Psoas muscle (tissue), 8 donors: Measurements from ENCODE around the gene OR52L1. TPM values are rescaled to one million over a fixed set of nuclear protein-coding genes. Genes with fewer than 3 reads are reported as not detected.

Experiments
- ATAC-seq, 4 donors: fragments of 200-7000 bp; cut with Tn5 transposase; one replicate each; pipeline ENCODE4 v1.9.1; 2020; ENCODE audit warnings: moderate library complexity in 3 of 4, mild to moderate bottlenecking in 2 of 4
- DNase-seq, 2 donors: peaks; one replicate each; pipeline ENCODE4 v3.0.0-alpha.2; 2020
- H3K27ac ChIP-seq: fragments of 200-600 bp; one replicate; pipeline ENCODE4 v1.8.0; 2022
- H3K27me3 ChIP-seq, 3 donors: fragments of 200-600 bp in 1 of 3; one replicate each; pipeline versions ENCODE4 v1.6.1 to v1.8.0; 2013 to 2022; ENCODE audit warnings: low read length in 2 of 3, mild to moderate bottlenecking in 2 of 3, moderate library complexity in 1 of 3; ENCODE audit not compliant: insufficient read depth in 3 of 3
- H3K36me3 ChIP-seq, 2 donors: fragments of 200-600 bp in 1 of 2; one replicate each; pipeline versions ENCODE4 v1.6.1 to v1.8.0; 2013 to 2022; ENCODE audit warnings: low read depth in 1 of 2, mild to moderate bottlenecking in 1 of 2, moderate library complexity in 1 of 2; ENCODE audit not compliant: insufficient read depth in 1 of 2
- H3K4me1 ChIP-seq: fragments of 200-600 bp; one replicate; pipeline ENCODE4 v1.8.0; 2022
- H3K4me3 ChIP-seq: fragments of 200-600 bp; one replicate; pipeline ENCODE4 v1.8.0; 2022; ENCODE audit warnings: mild to moderate bottlenecking
- H3K9me3 ChIP-seq: fragments of 200-600 bp; one replicate; pipeline ENCODE4 v1.8.0; 2022
- WGBS, 3 donors: extraction: QIAGEN DNeasy Blood & Tissue Kit; methylation state at CpG; one replicate each; pipeline versions ENCODE4 v1.1.6 to v1.1.7; 2013; 5-methylcytosine and 5-hydroxymethylcytosine counted together
- intact Hi-C, 2 donors: fragments of 100-400 bp; cut with DNase I; formaldehyde crosslinking; loops; one replicate each; pipeline versions ENCODE4 v1.11.0 to v1.14.2; 2022
- polyA plus RNA-seq, 3 donors: library from polyadenylated mRNA; stranded (reverse); fragments of 200-250 nt; gene quantifications; one replicate each; pipeline ENCODE4 v1.2.3, GENCODE V29; 2013
- total RNA-seq, 4 donors: library from RNA; stranded (reverse); fragmentation: NEBNext Ultra II Directional in 2 of 4; extraction: Animal tissue kit (Norgen Biotek cat#: 25700) in 2 of 4; gene quantifications; one replicate each; pipeline versions ENCODE4 v1.2.1 to v1.2.4, GENCODE V29; 2021 to 2023
- TF ChIP-seq, protein P1 (sequence below): fragments of 200-600 bp; IDR thresholded peaks from one replicate; pipeline ENCODE4 v1.8.0; 2022; ENCODE audit warnings: antibody characterized with exemption
- donor health status: healthy with polysubstance abuse.
- donor health status: DM: no; HTN: no; CAD: no; lungs with moderate emphysema.
- donor health status: Bipolar disorder and iron deficiency.
- donor health status: healthy.
- donor health status: DM: yes; HTN: yes; CAD: no.
- donor health status: DM: no; HTN: no; CAD: no.
- donor health status: DM: no; HTN: no; CAD: no.
- donor health status: DM: yes; HTN: yes; CAD: no.

Gene OR52L1
- total and polyA plus RNA-seq, 7 donors: not detected

DNA sequence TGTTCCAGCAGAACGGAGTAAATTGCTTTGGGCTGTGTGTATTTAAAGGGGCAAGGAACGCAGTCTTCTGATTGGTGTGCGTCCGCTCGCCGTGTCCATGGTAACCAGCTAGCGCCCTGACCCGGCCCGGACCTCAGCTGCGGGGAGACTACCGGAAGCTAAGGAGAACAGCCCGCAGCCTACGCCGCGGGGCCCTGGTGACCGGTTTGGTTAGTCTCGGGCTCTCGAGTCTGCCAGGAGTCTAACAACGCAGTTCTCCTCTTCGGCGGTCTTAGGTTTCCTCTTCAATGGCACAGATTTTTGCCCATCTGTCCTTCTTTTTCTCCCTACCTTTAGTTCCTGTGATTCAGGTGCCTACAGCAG, 48.2 kb downstream of the OR52L1 start:
- Histone ChIP-seq H3K4me3 (no peak overlapping the region), H3K27ac (no peak overlapping the region), H3K4me1 (no peaks in the 10 kb centered on the region), H3K36me3 (no peaks in the 10 kb centered on the region), H3K9me3 (no peaks in the 10 kb centered on the region), H3K27me3 (no peaks in the 10 kb centered on the region)
- DNase-seq (no peak), ATAC-seq (no peak)
- intact Hi-C loops: no loop called here
- 71 to 80% (median 79%) methylated on average over 21 of the region's 21 CpGs for WGBS, 3 donors
- TF ChIP-seq, protein P1, sequence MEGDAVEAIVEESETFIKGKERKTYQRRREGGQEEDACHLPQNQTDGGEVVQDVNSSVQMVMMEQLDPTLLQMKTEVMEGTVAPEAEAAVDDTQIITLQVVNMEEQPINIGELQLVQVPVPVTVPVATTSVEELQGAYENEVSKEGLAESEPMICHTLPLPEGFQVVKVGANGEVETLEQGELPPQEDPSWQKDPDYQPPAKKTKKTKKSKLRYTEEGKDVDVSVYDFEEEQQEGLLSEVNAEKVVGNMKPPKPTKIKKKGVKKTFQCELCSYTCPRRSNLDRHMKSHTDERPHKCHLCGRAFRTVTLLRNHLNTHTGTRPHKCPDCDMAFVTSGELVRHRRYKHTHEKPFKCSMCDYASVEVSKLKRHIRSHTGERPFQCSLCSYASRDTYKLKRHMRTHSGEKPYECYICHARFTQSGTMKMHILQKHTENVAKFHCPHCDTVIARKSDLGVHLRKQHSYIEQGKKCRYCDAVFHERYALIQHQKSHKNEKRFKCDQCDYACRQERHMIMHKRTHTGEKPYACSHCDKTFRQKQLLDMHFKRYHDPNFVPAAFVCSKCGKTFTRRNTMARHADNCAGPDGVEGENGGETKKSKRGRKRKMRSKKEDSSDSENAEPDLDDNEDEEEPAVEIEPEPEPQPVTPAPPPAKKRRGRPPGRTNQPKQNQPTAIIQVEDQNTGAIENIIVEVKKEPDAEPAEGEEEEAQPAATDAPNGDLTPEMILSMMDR: no peak

DNA sequence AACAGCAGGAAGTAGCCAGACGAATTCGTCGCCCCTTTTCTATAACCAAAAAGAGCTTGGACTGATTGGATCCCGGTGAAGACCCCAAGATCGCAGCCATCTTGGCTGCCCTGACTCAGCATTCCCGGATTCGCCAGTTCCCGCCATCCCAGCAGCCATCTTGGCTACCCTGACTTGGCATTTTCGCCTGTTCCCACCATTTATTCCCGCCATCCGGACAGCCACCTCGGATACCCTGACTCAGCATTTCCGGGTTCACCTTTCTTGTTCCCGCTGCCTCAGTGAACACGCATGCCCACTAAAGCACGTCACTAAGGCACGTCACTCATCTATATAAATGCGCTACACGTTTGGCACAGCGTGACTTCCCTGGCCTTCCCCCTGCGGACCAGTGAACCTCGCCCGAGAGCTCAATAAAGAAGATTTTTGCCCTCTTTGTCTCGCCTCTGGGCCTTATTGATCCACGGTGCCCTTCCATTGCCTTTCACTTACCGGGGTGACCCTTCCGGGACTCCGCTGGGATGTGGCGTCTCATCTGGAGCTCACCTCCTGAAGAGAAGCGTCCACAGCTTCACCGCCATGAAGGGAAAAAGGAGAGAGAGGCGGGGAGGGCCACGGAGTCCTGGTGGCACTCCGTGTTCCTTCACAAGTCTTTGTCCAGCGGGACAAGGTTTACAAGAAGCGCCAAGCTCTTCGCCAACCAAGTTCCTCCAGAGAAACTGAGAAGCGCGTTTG, 48.8 kb downstream of the OR52L1 start:
- no peak overlapping the region for H3K27ac ChIP-seq
- intact Hi-C loops: no loop called here
- no peak for ATAC-seq
- 86 to 92% (median 87%) methylated on average over 39 of the region's 39 CpGs for WGBS, 3 donors
- no peak overlapping the region for H3K4me3 ChIP-seq
- no peaks in the 10 kb centered on the region for H3K27me3 ChIP-seq
- no peak for DNase-seq
- H3K9me3 ChIP-seq: no peaks in the 10 kb centered on the region
- H3K4me1 ChIP-seq: no peaks in the 10 kb centered on the region
- TF ChIP-seq, protein P1: no peak
- H3K36me3 ChIP-seq: no peaks in the 10 kb centered on the region

Other genes starting within 250 kb of the OR52L1 start
- gene OR52N4, start 232.7 kb downstream of the OR52L1 start, total RNA-seq: not detected
- gene OR52N4, start 232.7 kb downstream of the OR52L1 start, polyA plus RNA-seq: not detected
- gene OR52N5, start 203.6 kb downstream of the OR52L1 start, total RNA-seq: not detected
- gene OR52N5, start 203.6 kb downstream of the OR52L1 start, polyA plus RNA-seq: not detected
- not detected for gene OR52N1, start 195.7 kb downstream of the OR52L1 start, total RNA-seq
- gene OR52N1, start 195.7 kb downstream of the OR52L1 start, polyA plus RNA-seq: not detected
- gene OR52N2, start 178.1 kb downstream of the OR52L1 start, total RNA-seq: not detected
- gene OR52N2, start 178.1 kb downstream of the OR52L1 start, polyA plus RNA-seq: not detected
- not detected for gene OR52E6, start 145.1 kb downstream of the OR52L1 start, total RNA-seq
- gene OR52E6, start 145.1 kb downstream of the OR52L1 start, polyA plus RNA-seq: not detected
- not detected for gene OR52E8, start 129.3 kb downstream of the OR52L1 start, total RNA-seq
- not detected for gene OR52E8, start 129.3 kb downstream of the OR52L1 start, polyA plus RNA-seq
- not detected for gene OR52E4, start 106.4 kb downstream of the OR52L1 start, total RNA-seq
- gene OR52E4, start 106.4 kb downstream of the OR52L1 start, polyA plus RNA-seq: not detected
- gene OR52E5, start 93.8 kb downstream of the OR52L1 start, total RNA-seq: not detected
- not detected for gene OR52E5, start 93.8 kb downstream of the OR52L1 start, polyA plus RNA-seq
- not detected for gene OR56A3, start 44.7 kb downstream of the OR52L1 start, total RNA-seq
- gene OR56A3, start 44.7 kb downstream of the OR52L1 start, polyA plus RNA-seq: not detected
- gene OR56A5, start 18.5 kb downstream of the OR52L1 start, total RNA-seq: not detected
- gene OR56A5, start 18.5 kb downstream of the OR52L1 start, polyA plus RNA-seq: not detected
- not detected for gene OR56A4, start 20.0 kb upstream of the OR52L1 start, total RNA-seq
- not detected for gene OR56A4, start 20.0 kb upstream of the OR52L1 start, polyA plus RNA-seq
- gene OR56A1, start 43.8 kb upstream of the OR52L1 start, total RNA-seq: not detected
- not detected for gene OR56A1, start 43.8 kb upstream of the OR52L1 start, polyA plus RNA-seq
- not detected for gene OR56B4, start 120.7 kb upstream of the OR52L1 start, total RNA-seq
- not detected for gene OR56B4, start 120.7 kb upstream of the OR52L1 start, polyA plus RNA-seq
- gene OR52B2, start 183.3 kb upstream of the OR52L1 start, total RNA-seq: not detected
- gene OR52B2, start 183.3 kb upstream of the OR52L1 start, polyA plus RNA-seq: not detected
- gene OR52W1, start 212.2 kb upstream of the OR52L1 start, total RNA-seq: not detected
- gene OR52W1, start 212.2 kb upstream of the OR52L1 start, polyA plus RNA-seq: not detected
- not detected for gene C11orf42, start 218.6 kb upstream of the OR52L1 start, total RNA-seq
- gene C11orf42, start 218.6 kb upstream of the OR52L1 start, polyA plus RNA-seq: not detected
- gene FHIP1B, start 247.7 kb upstream of the OR52L1 start, total RNA-seq: 10 to 100 TPM in 3 of 4 donors, 1 to 10 TPM in 1; 9.1 to 21.6 (median 15.6) TPM
- gene FHIP1B, start 247.7 kb upstream of the OR52L1 start, polyA plus RNA-seq: 10 to 100 TPM; 15.7 to 22.2 (median 20.1) TPM